ENCODE measurements around the gene ZMPSTE24.
"Not testable (repeated sequence)": the region's sequence is repeated elsewhere in the genome, so short reads cannot be mapped to it uniquely, and the experiment has no call there.

ZMPSTE24 gene

GRCh38 chr1:40257688-40258444, at the start of gene ZMPSTE24:
TSS of gene ZMPSTE24 (plus strand) at chr1:40258236. CDS start at chr1:40258272, 36 bp downstream.
- peak; percentile 94 for DNase-seq (ENCODE audit: low spot score)

GRCh38 chr1:40210511-40211204, 47.4 kb upstream of the ZMPSTE24 start:
- DNase-seq (ENCODE audit: low spot score), result no peak

GRCh38 chr1:40218333-40218732, 39.7 kb upstream of the ZMPSTE24 start:
- no peak for DNase-seq (ENCODE audit: low spot score)

- not testable (repeated sequence) for DNase-seq (ENCODE audit: low spot score)
Observed at GRCh38 chr1:40221471-40221905, 36.5 kb upstream of the ZMPSTE24 start.

- DNase-seq (ENCODE audit: low spot score), result no peak
Observed at GRCh38 chr1:40221977-40222772, 35.9 kb upstream of the ZMPSTE24 start.

GRCh38 chr1:40224040-40224439, 34.0 kb upstream of the ZMPSTE24 start:
- no peak for DNase-seq (ENCODE audit: low spot score)

- no peak for DNase-seq (ENCODE audit: low spot score)
Observed at GRCh38 chr1:40226192-40226591, 31.8 kb upstream of the ZMPSTE24 start.

- DNase-seq (ENCODE audit: low spot score), result no peak
Observed at GRCh38 chr1:40232444-40232843, 25.6 kb upstream of the ZMPSTE24 start.

- DNase-seq (ENCODE audit: low spot score), result no peak
Observed at GRCh38 chr1:40239626-40240025, 18.4 kb upstream of the ZMPSTE24 start.

GRCh38 chr1:40240390-40240789, 17.6 kb upstream of the ZMPSTE24 start:
- no peak for DNase-seq (ENCODE audit: low spot score)

GRCh38 chr1:40241362-40241761, 16.7 kb upstream of the ZMPSTE24 start:
- peak; percentile 4 for DNase-seq (ENCODE audit: low spot score)

- no peak for DNase-seq (ENCODE audit: low spot score)
Observed at GRCh38 chr1:40243351-40243750, 14.7 kb upstream of the ZMPSTE24 start.

GRCh38 chr1:40244138-40244744, 13.8 kb upstream of the ZMPSTE24 start:
- no peak for DNase-seq (ENCODE audit: low spot score)

GRCh38 chr1:40245686-40246085, 12.3 kb upstream of the ZMPSTE24 start:
- no peak for DNase-seq (ENCODE audit: low spot score)

- no peak for DNase-seq (ENCODE audit: low spot score)
Observed at GRCh38 chr1:40247655-40248054, 10.4 kb upstream of the ZMPSTE24 start, which contains the start of gene TMCO2. TSS of gene TMCO2 (plus strand) at chr1:40247937. CDS start at chr1:40247994, 57 bp downstream.

GRCh38 chr1:40248412-40248811, 9.6 kb upstream of the ZMPSTE24 start:
- DNase-seq (ENCODE audit: low spot score), result no peak

GRCh38 chr1:40251456-40251855, 6.6 kb upstream of the ZMPSTE24 start:
- DNase-seq (ENCODE audit: low spot score), result no peak

- no peak for DNase-seq (ENCODE audit: low spot score)
Observed at GRCh38 chr1:40252601-40253000, 5.4 kb upstream of the ZMPSTE24 start.

- no peak for DNase-seq (ENCODE audit: low spot score)
Observed at GRCh38 chr1:40255231-40255630, 2.8 kb upstream of the ZMPSTE24 start.

GRCh38 chr1:40256401-40257084, 1.5 kb upstream of the ZMPSTE24 start:
- no peak for DNase-seq (ENCODE audit: low spot score)

GRCh38 chr1:40257313-40257687, 736 bp upstream of the ZMPSTE24 start:
- DNase-seq (ENCODE audit: low spot score), result peak; percentile 14

- peak; percentile 23 for DNase-seq (ENCODE audit: low spot score)
Observed at GRCh38 chr1:40258445-40258769, 371 bp downstream of the ZMPSTE24 start.
